GM23338 (cell line): ENCODE data around the gene HDAC5. TPM values are rescaled to one million over a fixed set of nuclear protein-coding genes. Genes with fewer than 3 reads are reported as not detected.

Source experiments
- ATAC-seq: fragments of 200-7000 bp; cut with Tn5 transposase; 3 replicates; pipeline ENCODE4 v1.9.1; 2020
- DNase-seq: peaks from one replicate; pipeline ENCODE4 v3.0.0-alpha.2; 2015; ENCODE audit warnings: low spot score
- H2AFZ ChIP-seq: fragments of 200-600 bp; sonication (generic); 2 replicates; pipeline ENCODE4 v1.8.0; 2016; ENCODE audit warnings: antibody characterized with exemption, mild to moderate bottlenecking, moderate library complexity
- H3F3A ChIP-seq: fragments of 200-600 bp; sonication (generic); replicated peaks from 2 replicates; pipeline ENCODE4 v1.8.0; 2017; ENCODE audit warnings: antibody characterized with exemption, mixed run types, low read depth
- H3K27ac ChIP-seq: fragments of 200-600 bp; sonication (generic); 2 replicates; pipeline ENCODE4 v1.6.1; 2016; ENCODE audit warnings: low read depth
- H3K27me3 ChIP-seq: fragments of 200-600 bp; sonication (generic); 2 replicates; pipeline ENCODE4 v1.8.0; 2016; ENCODE audit warnings: mild to moderate bottlenecking, mixed run types, moderate library complexity; ENCODE audit not compliant: insufficient read depth
- H3K36me3 ChIP-seq: fragments of 200-600 bp; sonication (generic); 2 replicates; pipeline ENCODE4 v1.8.0; 2016; ENCODE audit warnings: mild to moderate bottlenecking; ENCODE audit not compliant: insufficient read depth
- H3K4me1 ChIP-seq: fragments of 200-600 bp; sonication (generic); 2 replicates; pipeline ENCODE4 v1.8.0; 2016; ENCODE audit warnings: mild to moderate bottlenecking, moderate library complexity; ENCODE audit not compliant: insufficient read depth
- H3K4me2 ChIP-seq: fragments of 200-600 bp; sonication (generic); 2 replicates; pipeline ENCODE4 v1.7.1; 2017; ENCODE audit warnings: mixed run types
- H3K4me3 ChIP-seq: fragments of 200-600 bp; sonication (generic); 2 replicates; pipeline ENCODE4 v1.6.1; 2016; ENCODE audit warnings: mixed run types
- H3K79me2 ChIP-seq: fragments of 200-600 bp; sonication (generic); replicated peaks from 2 replicates; pipeline ENCODE4 v1.8.0; 2017; ENCODE audit warnings: mild to moderate bottlenecking; ENCODE audit not compliant: insufficient read depth
- H3K9me2 ChIP-seq: fragments of 200-600 bp; sonication (generic); 2 replicates; pipeline ENCODE4 v1.8.0; 2017; ENCODE audit not compliant: insufficient read depth
- H4K20me1 ChIP-seq: fragments of 200-600 bp; sonication (generic); replicated peaks from 2 replicates; pipeline ENCODE4 v1.8.0; 2017; ENCODE audit warnings: mild to moderate bottlenecking; ENCODE audit not compliant: insufficient read depth
- H3K27ac Mint-ChIP-seq: 2 replicates; pipeline ENCODE4 v1.8.0; 2020; ENCODE audit warnings: inconsistent platforms, mild to moderate bottlenecking, moderate library complexity, mixed read lengths
- H3K27me3 Mint-ChIP-seq: 3 replicates; pipeline ENCODE4 v1.8.0; 2022; ENCODE audit warnings: low read depth, mild to moderate bottlenecking, moderate library complexity, mixed read lengths, inconsistent platforms; ENCODE audit not compliant: insufficient read depth, poor library complexity
- H3K36me3 Mint-ChIP-seq: 3 replicates; pipeline ENCODE4 v1.8.0; 2021; ENCODE audit warnings: low read depth, mild to moderate bottlenecking, inconsistent platforms, moderate library complexity, mixed read lengths
- H3K4me1 Mint-ChIP-seq: 3 replicates; pipeline ENCODE4 v1.8.0; 2020; ENCODE audit warnings: mild to moderate bottlenecking, inconsistent platforms, mixed read lengths
- H3K4me3 Mint-ChIP-seq: 3 replicates; pipeline ENCODE4 v1.8.0; 2021; ENCODE audit warnings: moderate library complexity, mild to moderate bottlenecking, inconsistent platforms, mixed read lengths
- H3K9me3 Mint-ChIP-seq: 3 replicates; pipeline ENCODE4 v1.8.0; 2020; ENCODE audit warnings: moderate library complexity, mild to moderate bottlenecking, inconsistent platforms, mixed read lengths
- EZH2 ChIP-seq: fragments of 200-600 bp; sonication (generic); IDR thresholded peaks from one replicate; pipeline ENCODE4 v1.8.0; 2017; ENCODE audit warnings: antibody characterized with exemption, mild to moderate bottlenecking, low read depth; ENCODE audit not compliant: unreplicated experiment
- EZH2phosphoT487 ChIP-seq: fragments of 200-600 bp; sonication (generic); IDR thresholded peaks from one replicate; pipeline ENCODE4 v1.8.1; 2018; ENCODE audit warnings: antibody characterized with exemption; ENCODE audit not compliant: unreplicated experiment
- JUNB ChIP-seq: IDR thresholded peaks from one replicate; pipeline ENCODE4 v1.6.1; 2016; ENCODE audit warnings: antibody characterized with exemption; ENCODE audit not compliant: unreplicated experiment
- POLR2AphosphoS5 ChIP-seq: IDR thresholded peaks from 2 replicates; pipeline ENCODE4 v1.6.1; 2016; ENCODE audit warnings: antibody characterized with exemption, low read depth
- REST ChIP-seq: IDR thresholded peaks from one replicate; pipeline ENCODE4 v1.6.1; 2018; ENCODE audit warnings: antibody characterized with exemption; ENCODE audit not compliant: unreplicated experiment
- STAT1 ChIP-seq: IDR thresholded peaks from one replicate; pipeline ENCODE4 v1.6.1; 2016; ENCODE audit warnings: antibody characterized with exemption; ENCODE audit not compliant: unreplicated experiment
- ZNF114 ChIP-seq: fragments of 250-450 bp; sonication (Bioruptor Pico); IDR thresholded peaks from 2 replicates; pipeline ENCODE4 v1.5.0; 2020; ENCODE audit warnings: mild to moderate bottlenecking, moderate library complexity
- ZNF462 ChIP-seq: fragments of 250-450 bp; sonication (Bioruptor Pico); IDR thresholded peaks from 2 replicates; pipeline ENCODE4 v1.5.0; 2020; ENCODE audit warnings: mild to moderate bottlenecking, moderate library complexity
- polyA plus RNA-seq: library from polyadenylated mRNA; unstranded; fragments of >200 nt; fragmentation: Nextera tagmentation; extraction: Ambion mirVana; gene quantifications from 2 replicates; pipeline ENCODE4 v1.2.1, GENCODE V29; 2016
- total RNA-seq: library from RNA; depleted of rRNA; stranded (reverse); fragments of >200 nt; shearing (Covaris generic); gene quantifications from 2 replicates; pipeline ENCODE4 v1.2.3, GENCODE V29; 2014
- TF ChIP-seq, protein P1 (sequence below): IDR thresholded peaks from 2 replicates; pipeline ENCODE4 v1.6.1; 2016; ENCODE audit warnings: antibody characterized with exemption
- TF ChIP-seq, protein P2 (sequence below), 2 experiments: fragments of 200-600 bp in 1 of 2; sonication (generic) in 1 of 2; conservative IDR thresholded peaks; 2 replicates each; pipeline versions ENCODE4 v1.5.1 to v1.6.1; 2016 to 2017; ENCODE audit warnings: antibody characterized with exemption in 2 of 2, low read depth in 2 of 2, mild to moderate bottlenecking in 2 of 2, moderate library complexity in 1 of 2

Gene HDAC5
- total and polyA plus RNA-seq, 2 experiments from 2014 or later, result 16.9 to 71.1 TPM

GRCh38 chr17:44091200-44091997, 32.0 kb downstream of the HDAC5 start:
- Histone ChIP-seq H3K79me2 (peaks cover 11% of the 10 kb centered on the region; the same call in 1 of the 2 replicates), H3K27ac (no peak overlapping the region), H3K4me1 (peaks cover 33% of the 10 kb centered on the region), H3K4me3 (no peak overlapping the region), H3K36me3 (no peaks in the 10 kb centered on the region; the same call in 1 of the 2 replicates), H2AFZ (no peak overlapping the region), H3K4me2 (no peak overlapping the region), H3K27me3 (no peaks in the 10 kb centered on the region), H3F3A (peaks cover 12% of the 10 kb centered on the region; the same call in 1 of the 2 replicates), H3K9me2 (no peaks in the 10 kb centered on the region), H4K20me1 (no peaks in the 10 kb centered on the region)
- no peak for ATAC-seq
- H3K4me3 Mint-ChIP-seq, result no peak overlapping the region
- TF ChIP-seq, protein P1, sequence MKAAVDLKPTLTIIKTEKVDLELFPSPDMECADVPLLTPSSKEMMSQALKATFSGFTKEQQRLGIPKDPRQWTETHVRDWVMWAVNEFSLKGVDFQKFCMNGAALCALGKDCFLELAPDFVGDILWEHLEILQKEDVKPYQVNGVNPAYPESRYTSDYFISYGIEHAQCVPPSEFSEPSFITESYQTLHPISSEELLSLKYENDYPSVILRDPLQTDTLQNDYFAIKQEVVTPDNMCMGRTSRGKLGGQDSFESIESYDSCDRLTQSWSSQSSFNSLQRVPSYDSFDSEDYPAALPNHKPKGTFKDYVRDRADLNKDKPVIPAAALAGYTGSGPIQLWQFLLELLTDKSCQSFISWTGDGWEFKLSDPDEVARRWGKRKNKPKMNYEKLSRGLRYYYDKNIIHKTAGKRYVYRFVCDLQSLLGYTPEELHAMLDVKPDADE, result no peak
- TF ChIP-seq JUNB, result no peak
- no peak for TF ChIP-seq EZH2
- TF ChIP-seq, protein P2, sequence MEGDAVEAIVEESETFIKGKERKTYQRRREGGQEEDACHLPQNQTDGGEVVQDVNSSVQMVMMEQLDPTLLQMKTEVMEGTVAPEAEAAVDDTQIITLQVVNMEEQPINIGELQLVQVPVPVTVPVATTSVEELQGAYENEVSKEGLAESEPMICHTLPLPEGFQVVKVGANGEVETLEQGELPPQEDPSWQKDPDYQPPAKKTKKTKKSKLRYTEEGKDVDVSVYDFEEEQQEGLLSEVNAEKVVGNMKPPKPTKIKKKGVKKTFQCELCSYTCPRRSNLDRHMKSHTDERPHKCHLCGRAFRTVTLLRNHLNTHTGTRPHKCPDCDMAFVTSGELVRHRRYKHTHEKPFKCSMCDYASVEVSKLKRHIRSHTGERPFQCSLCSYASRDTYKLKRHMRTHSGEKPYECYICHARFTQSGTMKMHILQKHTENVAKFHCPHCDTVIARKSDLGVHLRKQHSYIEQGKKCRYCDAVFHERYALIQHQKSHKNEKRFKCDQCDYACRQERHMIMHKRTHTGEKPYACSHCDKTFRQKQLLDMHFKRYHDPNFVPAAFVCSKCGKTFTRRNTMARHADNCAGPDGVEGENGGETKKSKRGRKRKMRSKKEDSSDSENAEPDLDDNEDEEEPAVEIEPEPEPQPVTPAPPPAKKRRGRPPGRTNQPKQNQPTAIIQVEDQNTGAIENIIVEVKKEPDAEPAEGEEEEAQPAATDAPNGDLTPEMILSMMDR (conservative IDR thresholded peaks at IDR 0.05; ENCODE audit: low read depth in 2 of 2), result no peak
- TF ChIP-seq ZNF114 (CRISPR knock-in tag), result no peak
- no peak for TF ChIP-seq STAT1
- no peak for TF ChIP-seq POLR2AphosphoS5
- TF ChIP-seq EZH2phosphoT487, result no peak
- no peak for TF ChIP-seq ZNF462 (CRISPR knock-in tag)
- TF ChIP-seq REST, result no peak
- DNase-seq, result no peak
- no peaks in the 10 kb centered on the region; the same call in 2 of the 3 replicates for H3K9me3 Mint-ChIP-seq
- peaks cover 19% of the 10 kb centered on the region for H3K27me3 Mint-ChIP-seq
- peaks cover 20% of the 10 kb centered on the region for H3K36me3 Mint-ChIP-seq
- no peak overlapping the region for H3K27ac Mint-ChIP-seq
- peaks cover 39% of the 10 kb centered on the region for H3K4me1 Mint-ChIP-seq
